Camera-type eye (tissue), 1 donor: Measurements from ENCODE around the gene FAM210A. TPM values are rescaled to one million over a fixed set of nuclear protein-coding genes. Genes with fewer than 3 reads are reported as not detected.

Experiments used
- total RNA-seq: library from RNA; depleted of rRNA; stranded (reverse); fragments of >200 nt; gene quantifications from one replicate; pipeline ENCODE4 v1.2.3, GENCODE V29; 2014

Gene FAM210A, protein sequence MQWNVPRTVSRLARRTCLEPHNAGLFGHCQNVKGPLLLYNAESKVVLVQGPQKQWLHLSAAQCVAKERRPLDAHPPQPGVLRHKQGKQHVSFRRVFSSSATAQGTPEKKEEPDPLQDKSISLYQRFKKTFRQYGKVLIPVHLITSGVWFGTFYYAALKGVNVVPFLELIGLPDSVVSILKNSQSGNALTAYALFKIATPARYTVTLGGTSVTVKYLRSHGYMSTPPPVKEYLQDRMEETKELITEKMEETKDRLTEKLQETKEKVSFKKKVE
- total RNA-seq, result 52.4 TPM

GRCh38 chr18:13726232-13726971 is at the start of gene FAM210A, which contains the start of gene RNMT:
Gene FAM210A, minus strand, starts transcription at chr18:13726558. Its CDS starts 44,481 bp downstream, at chr18:13682077.
Gene RNMT, plus strand, starts transcription at chr18:13726673. Its CDS starts 4,845 bp downstream, at chr18:13731518.

Other genes with a start within 250 kb of the FAM210A start
- 79.8 TPM for gene RNMT, start 115 bp upstream of the FAM210A start, total RNA-seq
- 0.33 TPM for gene MC5R, start 97.6 kb upstream of the FAM210A start, total RNA-seq
- not detected for gene MC2R, start 189.0 kb upstream of the FAM210A start, total RNA-seq